Activated T-helper 2 cell treated with anti-CD3 and anti-CD28 coated beads, Interferon-gamma antibody, Interleukin-2, Interleukin-4, amounts not matched to agents 10 μg/mL and 5 μg/mL and 100 μg/mL, durations not matched to agents 14 hours and 24 hours and 36 hours (primary cell): ENCODE results near the gene CHD9. TPM values are rescaled to one million over a fixed set of nuclear protein-coding genes. Genes with fewer than 3 reads are reported as not detected.

Experiments used
- DNase-seq: peaks from one replicate; pipeline ENCODE4 v3.0.0; 2021; ENCODE audit warnings: low spot score
- H3K27ac Mint-ChIP-seq: one replicate; pipeline ENCODE4 v1.8.0; 2021; ENCODE audit warnings: mixed read lengths
- H3K27me3 Mint-ChIP-seq: one replicate; pipeline ENCODE4 v1.8.0; 2021; ENCODE audit warnings: low read depth, mixed read lengths
- H3K36me3 Mint-ChIP-seq: one replicate; pipeline ENCODE4 v1.8.0; 2021; ENCODE audit warnings: low read depth, mixed read lengths
- H3K4me1 Mint-ChIP-seq: one replicate; pipeline ENCODE4 v1.8.0; 2021; ENCODE audit warnings: low read depth, mixed read lengths
- H3K4me3 Mint-ChIP-seq: one replicate; pipeline ENCODE4 v1.8.0; 2021; ENCODE audit warnings: low read depth, mild to moderate bottlenecking, moderate library complexity, mixed read lengths
- H3K9me3 Mint-ChIP-seq: one replicate; pipeline ENCODE4 v1.8.0; 2021; ENCODE audit warnings: mixed read lengths
- intact Hi-C: fragments of 100-400 bp; cut with micrococcal nuclease; formaldehyde crosslinking; loops from one replicate; pipeline ENCODE4 v1.15.1; 2023
- total RNA-seq: library from RNA; stranded (reverse); gene quantifications from 2 replicates; pipeline ENCODE4 v1.2.3, GENCODE V29; 2022

Gene CHD9
- total RNA-seq, 1 donor from 2014 or later, result 27.1 TPM

DNA sequence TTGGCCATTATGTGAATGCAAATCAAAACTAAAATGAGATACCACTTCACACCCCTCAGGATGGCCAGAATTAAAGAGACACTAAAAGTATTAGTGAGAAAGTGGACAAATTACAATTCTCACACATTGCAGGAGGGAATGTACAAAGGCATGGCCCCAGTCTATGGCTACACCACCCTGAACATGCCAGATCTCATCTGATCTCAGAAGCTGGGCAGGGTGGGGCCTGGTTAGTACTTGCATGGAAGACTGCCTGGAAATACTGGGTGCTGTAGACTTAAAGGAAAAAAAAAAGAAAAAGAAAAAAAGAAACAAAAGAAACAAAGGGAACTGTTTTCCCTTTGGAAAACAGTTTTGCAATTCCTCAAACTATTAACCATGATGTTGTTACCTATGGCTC, 282.5 kb downstream of the CHD9 start:
- H3K27me3 Mint-ChIP-seq, result no peaks in the 10 kb centered on the region
- H3K9me3 Mint-ChIP-seq, result no peaks in the 10 kb centered on the region
- H3K4me1 Mint-ChIP-seq, result peaks cover 1% of the 10 kb centered on the region
- H3K27ac Mint-ChIP-seq, result no peak overlapping the region
- no peak overlapping the region for H3K4me3 Mint-ChIP-seq
- no peaks in the 10 kb centered on the region for H3K36me3 Mint-ChIP-seq
- intact Hi-C loops, result no loop called here
- DNase-seq, result no peak

DNA sequence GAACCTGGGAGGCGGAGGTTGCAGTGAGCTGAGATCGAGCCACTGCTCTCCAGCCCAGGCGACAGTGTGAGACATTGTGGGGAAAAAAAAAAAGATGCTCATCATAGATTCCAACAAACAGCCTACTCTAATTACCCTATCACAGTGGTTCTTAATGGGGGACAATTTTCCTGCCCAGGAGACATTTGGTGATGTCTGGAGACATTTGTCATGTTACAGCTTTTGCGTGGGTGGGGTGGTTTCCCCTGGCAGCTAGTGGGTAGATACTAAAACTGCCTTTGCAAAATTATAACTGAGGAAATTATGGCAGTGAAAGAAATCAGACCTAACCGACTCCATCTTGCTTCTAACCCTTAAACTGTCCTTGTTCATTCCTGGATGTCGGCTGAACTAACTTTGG, 287.0 kb downstream of the CHD9 start:
- Mint-ChIP-seq H3K9me3 (no peaks in the 10 kb centered on the region), H3K27me3 (peaks cover 2% of the 10 kb centered on the region), H3K36me3 (no peaks in the 10 kb centered on the region), H3K4me1 (no peaks in the 10 kb centered on the region), H3K4me3 (no peak overlapping the region), H3K27ac (no peak overlapping the region)
- intact Hi-C loops, result no loop called here
- DNase-seq, result no peak

DNA sequence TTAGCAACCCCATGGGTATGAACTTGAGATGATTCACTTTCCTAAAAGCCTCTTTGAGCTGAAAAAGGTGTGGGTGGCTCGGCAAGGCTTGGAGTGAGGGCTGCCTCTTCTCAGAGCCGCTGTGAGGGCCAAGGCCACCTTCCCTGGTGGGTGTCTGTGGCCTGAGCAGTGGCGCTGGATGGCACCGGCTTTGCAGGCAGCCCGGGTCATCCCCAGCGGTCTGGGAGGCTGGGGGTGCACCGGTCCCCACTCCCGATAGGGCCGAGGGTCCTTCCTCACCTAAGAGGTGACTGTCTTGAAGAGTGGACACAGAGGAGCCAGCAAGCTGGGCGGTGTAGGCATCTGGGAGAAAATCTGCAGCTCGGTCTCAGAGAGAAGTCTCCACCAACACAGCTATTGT, 300.3 kb downstream of the CHD9 start:
- no peaks in the 10 kb centered on the region for H3K27me3 Mint-ChIP-seq
- intact Hi-C loops, result no loop called here
- H3K4me1 Mint-ChIP-seq, result peaks cover 2% of the 10 kb centered on the region
- H3K27ac Mint-ChIP-seq, result no peak overlapping the region
- H3K36me3 Mint-ChIP-seq, result no peaks in the 10 kb centered on the region
- H3K4me3 Mint-ChIP-seq, result no peak overlapping the region
- H3K9me3 Mint-ChIP-seq, result no peaks in the 10 kb centered on the region
- DNase-seq, result no peak

DNA sequence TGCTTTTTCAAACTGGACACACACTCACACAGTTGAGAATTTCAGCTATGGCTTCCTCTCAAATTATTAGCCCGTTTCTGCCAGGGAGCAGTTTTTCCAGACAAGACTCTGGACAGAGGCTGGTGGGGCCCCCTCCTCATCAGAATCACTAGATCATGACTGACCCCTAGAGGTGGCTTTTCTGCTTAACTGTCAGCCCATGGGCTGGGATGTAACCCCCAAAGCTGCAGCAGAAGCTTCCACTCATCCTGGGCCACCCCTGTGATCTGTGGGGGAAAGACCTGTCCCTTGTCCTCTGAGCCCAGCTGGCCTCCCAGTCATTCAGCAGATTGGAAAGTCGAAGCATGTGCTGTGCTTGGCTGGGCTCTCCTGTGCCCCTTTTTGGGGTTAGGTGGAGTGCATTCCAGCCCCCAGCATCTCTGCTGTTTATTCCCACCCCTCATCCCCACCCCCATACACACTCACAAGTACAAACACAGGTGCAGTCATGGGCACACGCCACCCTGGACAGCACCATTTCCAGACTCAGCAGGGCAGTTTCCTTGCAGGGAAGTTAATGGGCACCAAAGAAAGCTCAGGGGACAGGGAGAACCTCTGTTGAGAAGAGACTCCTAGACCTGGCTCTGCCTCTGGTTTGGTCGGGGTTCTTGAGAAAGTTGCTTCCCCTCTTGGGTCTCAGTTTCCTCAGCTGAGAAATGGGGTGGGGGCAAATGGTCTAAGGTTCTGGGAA, 301.9 kb downstream of the CHD9 start:
- no peak for DNase-seq
- Mint-ChIP-seq H3K27me3 (peaks cover 2% of the 10 kb centered on the region), H3K4me3 (no peak overlapping the region), H3K36me3 (no peaks in the 10 kb centered on the region), H3K4me1 (peaks cover 2% of the 10 kb centered on the region), H3K27ac (no peak overlapping the region), H3K9me3 (no peaks in the 10 kb centered on the region)
- intact Hi-C loops, result no loop called here

DNA sequence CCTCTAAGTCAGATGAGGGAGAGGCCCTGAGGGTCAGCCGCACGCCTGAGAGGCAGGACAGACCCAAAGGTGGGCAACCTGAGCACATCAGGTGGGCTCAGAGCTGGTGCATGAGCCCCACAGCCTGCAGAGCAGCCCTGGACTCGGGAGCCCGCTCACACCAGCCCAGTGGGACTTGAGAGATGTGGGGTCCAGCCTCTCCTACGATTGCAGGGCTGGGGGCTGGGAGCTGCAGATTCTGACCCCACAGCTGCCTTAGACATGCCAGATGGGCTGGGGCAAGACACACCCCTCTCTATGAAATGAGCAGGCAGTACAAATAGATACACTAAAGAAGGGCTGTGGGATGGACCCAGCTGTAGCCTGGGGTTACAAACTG, 302.4 kb downstream of the CHD9 start:
- H3K9me3 Mint-ChIP-seq, result no peaks in the 10 kb centered on the region
- intact Hi-C loops, result no loop called here
- peaks cover 2% of the 10 kb centered on the region for H3K27me3 Mint-ChIP-seq
- peaks cover 2% of the 10 kb centered on the region for H3K4me1 Mint-ChIP-seq
- H3K36me3 Mint-ChIP-seq, result no peaks in the 10 kb centered on the region
- DNase-seq, result no peak
- no peak overlapping the region for H3K4me3 Mint-ChIP-seq
- H3K27ac Mint-ChIP-seq, result no peak overlapping the region

DNA sequence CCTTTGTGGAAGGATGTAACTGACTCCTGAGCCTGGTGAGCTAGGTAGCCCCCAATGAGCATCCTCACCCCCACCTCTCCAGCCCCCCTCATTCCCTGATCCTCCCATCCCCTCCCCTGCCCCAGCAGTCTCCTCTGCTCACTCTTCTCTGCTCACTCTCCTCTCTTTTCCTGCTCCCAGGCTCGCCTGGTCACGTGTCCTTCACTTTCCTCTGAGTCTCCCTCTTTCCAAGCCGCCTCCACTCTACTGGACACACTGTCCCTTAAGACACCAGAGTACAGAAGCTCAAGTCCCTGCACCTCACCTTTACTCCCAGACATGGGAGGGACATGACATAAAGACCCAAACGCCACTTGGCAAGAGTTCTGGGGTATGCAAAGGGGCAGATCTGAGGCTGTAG, 303.2 kb downstream of the CHD9 start:
- Mint-ChIP-seq H3K27me3 (peaks cover 2% of the 10 kb centered on the region), H3K4me3 (no peak overlapping the region), H3K27ac (no peak overlapping the region), H3K36me3 (no peaks in the 10 kb centered on the region), H3K4me1 (peaks cover 2% of the 10 kb centered on the region), H3K9me3 (no peaks in the 10 kb centered on the region)
- intact Hi-C loops, result no loop called here
- DNase-seq, result no peak

DNA sequence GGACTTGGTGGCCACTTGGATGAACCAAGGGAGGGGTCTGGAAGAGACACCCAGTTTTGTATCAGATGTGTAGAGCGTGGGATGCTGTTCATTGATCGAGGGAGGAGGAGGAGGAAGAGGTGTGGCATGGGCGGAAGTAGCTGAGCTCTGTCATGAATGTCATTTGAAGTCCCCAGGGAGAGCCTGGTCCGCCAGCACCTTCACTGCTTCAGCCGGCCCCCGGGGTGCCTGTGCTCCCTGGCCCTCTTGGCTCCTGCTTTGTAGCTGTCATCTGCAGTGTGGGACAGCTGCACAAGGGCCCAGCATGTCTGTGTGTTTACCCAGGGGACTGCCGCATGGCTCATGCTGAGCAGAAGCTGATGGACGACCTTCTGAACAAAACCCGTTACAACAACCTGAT, 304.1 kb downstream of the CHD9 start:
- DNase-seq, result no peak
- intact Hi-C loops, result no loop called here
- H3K27ac Mint-ChIP-seq, result no peak overlapping the region
- no peak overlapping the region for H3K4me3 Mint-ChIP-seq
- H3K9me3 Mint-ChIP-seq, result no peaks in the 10 kb centered on the region
- H3K36me3 Mint-ChIP-seq, result no peaks in the 10 kb centered on the region
- H3K4me1 Mint-ChIP-seq, result peaks cover 2% of the 10 kb centered on the region
- H3K27me3 Mint-ChIP-seq, result peaks cover 2% of the 10 kb centered on the region

- DNase-seq, result no peak
- Mint-ChIP-seq H3K4me3 (no peak overlapping the region), H3K9me3 (no peaks in the 10 kb centered on the region), H3K27ac (no peak overlapping the region), H3K4me1 (peaks cover 14% of the 10 kb centered on the region), H3K36me3 (no peaks in the 10 kb centered on the region), H3K27me3 (peaks cover 31% of the 10 kb centered on the region)
- intact Hi-C loops, result loop anchor here (5.0 to 10.0 kb wide), 2 partner anchors 85 to 132 kb away; partner anchors contain the start of gene AKTIP
Measured at GRCh38 chr16:53369921-53370320, 315.1 kb downstream of the CHD9 start.

GRCh38 chr16:53370827-53371226, 316.0 kb downstream of the CHD9 start:
- Mint-ChIP-seq H3K9me3 (no peaks in the 10 kb centered on the region), H3K36me3 (no peaks in the 10 kb centered on the region), H3K4me1 (peaks cover 14% of the 10 kb centered on the region), H3K27ac (no peak overlapping the region), H3K27me3 (peaks cover 27% of the 10 kb centered on the region), H3K4me3 (no peak overlapping the region)
- intact Hi-C loops, result loop anchor here (5.0 to 10.0 kb wide), 2 partner anchors 84 to 131 kb away; partner anchors contain the start of gene AKTIP
- DNase-seq, result no peak

- intact Hi-C loops, result loop anchor here (5.0 to 10.0 kb wide), 2 partner anchors 82 to 129 kb away; partner anchors contain the start of gene AKTIP
- peak; percentile 65 for DNase-seq
- Mint-ChIP-seq H3K4me1 (peaks cover 14% of the 10 kb centered on the region), H3K27me3 (peaks cover 26% of the 10 kb centered on the region), H3K36me3 (no peaks in the 10 kb centered on the region), H3K9me3 (no peaks in the 10 kb centered on the region), H3K4me3 (peak overlapping the region; percentile 78), H3K27ac (no peak overlapping the region)
Measured at GRCh38 chr16:53372992-53373871, 318.4 kb downstream of the CHD9 start.

GRCh38 chr16:53374800-53375199, 320.0 kb downstream of the CHD9 start:
- DNase-seq, result no peak
- no peak overlapping the region for H3K27ac Mint-ChIP-seq

GRCh38 chr16:53378138-53378537, 323.3 kb downstream of the CHD9 start:
- Mint-ChIP-seq H3K4me3 (no peak overlapping the region), H3K9me3 (peaks cover 8% of the 10 kb centered on the region), H3K4me1 (peaks cover 13% of the 10 kb centered on the region), H3K27me3 (peaks cover 14% of the 10 kb centered on the region), H3K36me3 (no peaks in the 10 kb centered on the region), H3K27ac (no peak overlapping the region)
- intact Hi-C loops, result loop anchor here (10.0 kb wide), 1 partner anchor 77 kb away; no protein-coding TSS in a partner anchor
- DNase-seq, result no peak

More at GRCh38 chr16:53374800-53375199, 320.0 kb downstream of the CHD9 start:
- intact Hi-C loops, result loop anchor here (5.0 to 10.0 kb wide), 2 partner anchors 80 to 128 kb away; partner anchors contain the start of gene AKTIP
- no peak overlapping the region for H3K4me3 Mint-ChIP-seq
- H3K9me3 Mint-ChIP-seq, result no peaks in the 10 kb centered on the region
- no peaks in the 10 kb centered on the region for H3K36me3 Mint-ChIP-seq
- peaks cover 20% of the 10 kb centered on the region for H3K27me3 Mint-ChIP-seq
- H3K4me1 Mint-ChIP-seq, result peaks cover 14% of the 10 kb centered on the region
